HCT116 (cell line): ENCODE measurements around the gene CCDC191. TPM values are rescaled to one million over a fixed set of nuclear protein-coding genes. Genes with fewer than 3 reads are reported as not detected.

Experiments used
- ATAC-seq: fragments of 200-7000 bp; cut with Tn5 transposase; 2 replicates; pipeline ENCODE4 v1.9.1; 2020; ENCODE audit warnings: mild to moderate bottlenecking, moderate library complexity
- BruUV-seq: library from RNA; stranded (reverse); fragments of 400-500 nt; replicated peaks from 2 replicates; lab custom pipeline; 2021; lab: Mats Ljungman, UMichigan
- CTCF ChIA-PET: fragments of 300-600 bp; sonication (Branson Sonifier 250); formaldehyde crosslinking; loops from one replicate; lab custom pipeline; 2021; ENCODE audit warnings: antibody characterized with exemption; lab: Charles Lee
- POLR2A ChIA-PET: fragments of 300-600, 350-600 bp; sonication (Branson Sonifier 250); formaldehyde crosslinking; loops from one replicate; lab custom pipeline; 2021; ENCODE audit warnings: antibody characterized with exemption; lab: Charles Lee
- RAD21 ChIA-PET, 2 experiments: fragments of 300-600 bp; sonication (Branson Sonifier 250); formaldehyde crosslinking; loops; one replicate each; lab custom pipeline; 2023; ENCODE audit warnings: low total read pairs in 2 of 2; ENCODE audit not compliant: uncharacterized antibody in 2 of 2, unreplicated experiment in 2 of 2, low non-redundant PET in 1 of 2; lab: Charles Lee
- DNase-seq: peaks from one replicate; pipeline ENCODE4 v3.0.0-alpha.2; 2010; ENCODE audit warnings: low read depth, low spot score
- H2AFZ ChIP-seq: fragments of 200-600 bp; shearing (Covaris generic), sonication (generic); 2 replicates; pipeline ENCODE4 v1.6.1; 2017; ENCODE audit warnings: low read depth, mixed run types, mixed read lengths, antibody characterized with exemption, low read length; ENCODE audit not compliant: poor library complexity, severe bottlenecking
- H3K27ac ChIP-seq: 2 replicates; pipeline ENCODE4 v1.5.1; 2012; ENCODE audit warnings: low read depth, low read length
- H3K27me3 ChIP-seq: fragments of 200-600 bp; sonication (generic); 2 replicates; pipeline ENCODE4 v1.6.1; 2016; ENCODE audit warnings: mixed run types, low read length, mixed read lengths; ENCODE audit not compliant: insufficient read depth
- H3K36me3 ChIP-seq, 2 experiments: fragments of 200-500 bp in 1 of 2; fragments of 200-600 bp in 1 of 2; sonication (Bioruptor generic) in 1 of 2; sonication (generic) in 1 of 2; 2 replicates each; pipeline versions ENCODE4 v1.5.1 to v1.6.1; 2014 to 2016; ENCODE audit warnings: low read length in 2 of 2, inconsistent platforms in 1 of 2, mixed read lengths in 1 of 2, mixed run types in 1 of 2; ENCODE audit not compliant: insufficient read depth in 2 of 2, control insufficient read depth in 1 of 2
- H3K4me1 ChIP-seq, 2 experiments: fragments of 200-600 bp in 1 of 2; sonication (generic) in 1 of 2; 2 replicates each; pipeline versions ENCODE4 v1.5.1 to v1.6.1; 2012 to 2017; ENCODE audit warnings: low read length in 2 of 2, inconsistent platforms in 1 of 2, mild to moderate bottlenecking in 1 of 2, mixed read lengths in 1 of 2, mixed run types in 1 of 2, moderate library complexity in 1 of 2; ENCODE audit not compliant: insufficient read depth in 2 of 2, control insufficient read depth in 1 of 2
- H3K4me2 ChIP-seq: fragments of 200-600 bp; sonication (generic); 2 replicates; pipeline ENCODE4 v1.6.1; 2017; ENCODE audit warnings: mixed run types, low read length, mixed read lengths
- H3K4me3 ChIP-seq, 2 experiments: fragments of 200-600 bp in 1 of 2; sonication (generic) in 1 of 2; replicated peaks in 1 of 2; 2 replicates each; pipeline ENCODE4 v1.5.1; 2011 to 2016; ENCODE audit warnings: low read length in 2 of 2, control low read depth in 1 of 2, low read depth in 1 of 2, mild to moderate bottlenecking in 1 of 2, mixed read lengths in 1 of 2, mixed run types in 1 of 2
- H3K79me2 ChIP-seq: fragments of 200-600 bp; sonication (generic); 2 replicates; pipeline ENCODE4 v1.6.1; 2017; ENCODE audit warnings: mild to moderate bottlenecking, mixed run types, low read length, moderate library complexity, mixed read lengths; ENCODE audit not compliant: insufficient read depth
- H3K9ac ChIP-seq: fragments of 200-600 bp; sonication (generic); 2 replicates; pipeline ENCODE4 v1.6.1; 2016; ENCODE audit warnings: low read length, mixed read lengths
- H3K9me2 ChIP-seq: fragments of 200-600 bp; sonication (generic), shearing (Covaris generic); 2 replicates; pipeline ENCODE4 v1.6.1; 2017; ENCODE audit warnings: mixed run types, mild to moderate bottlenecking, moderate library complexity; ENCODE audit not compliant: insufficient read depth
- H3K9me3 ChIP-seq, 2 experiments: fragments of 200-500 bp in 1 of 2; fragments of 200-600 bp in 1 of 2; sonication (Bioruptor generic) in 1 of 2; sonication (generic) in 1 of 2; 2 replicates each; pipeline ENCODE4 v1.6.1; 2014 to 2017; ENCODE audit warnings: low read length in 2 of 2, mixed read lengths in 2 of 2, inconsistent platforms in 1 of 2, low read depth in 1 of 2, mild to moderate bottlenecking in 1 of 2, mixed run types in 1 of 2, moderate library complexity in 1 of 2; ENCODE audit not compliant: control insufficient read depth in 1 of 2, insufficient read depth in 1 of 2
- H4K20me1 ChIP-seq: fragments of 200-600 bp; sonication (generic), shearing (Covaris generic); 2 replicates; pipeline ENCODE4 v1.6.1; 2017; ENCODE audit warnings: mixed run types, mild to moderate bottlenecking, moderate library complexity; ENCODE audit not compliant: insufficient read depth
- CBX3 ChIP-seq: IDR thresholded peaks from 2 replicates; pipeline ENCODE4 v1.6.1; 2012; ENCODE audit warnings: low read depth
- CEBPB ChIP-seq: IDR thresholded peaks from 2 replicates; pipeline ENCODE4 v1.6.1; 2012; ENCODE audit warnings: low read depth
- EGR1 ChIP-seq: IDR thresholded peaks from 2 replicates; pipeline ENCODE4 v1.6.1; 2012; ENCODE audit warnings: low read depth
- EZH2 ChIP-seq: fragments of 200-600 bp; sonication (generic); IDR thresholded peaks from 2 replicates; pipeline ENCODE4 v1.6.1; 2017; ENCODE audit warnings: antibody characterized with exemption, mixed run types
- FOSL1 ChIP-seq: IDR thresholded peaks from 2 replicates; pipeline ENCODE4 v1.6.1; 2012; ENCODE audit warnings: low read depth
- JUND ChIP-seq: IDR thresholded peaks from 2 replicates; pipeline ENCODE4 v1.6.1; 2012
- POLR2A ChIP-seq: IDR thresholded peaks from 2 replicates; pipeline ENCODE4 v1.7.0; 2011; ENCODE audit warnings: borderline replicate concordance; ENCODE audit not compliant: insufficient read depth, insufficient read length; ENCODE audit errors: extremely low read depth
- POLR2AphosphoS5 ChIP-seq: IDR thresholded peaks from 2 replicates; pipeline ENCODE4 v1.6.1; 2011; ENCODE audit warnings: mild to moderate bottlenecking, low read depth, low read length, moderate library complexity
- SRF ChIP-seq: IDR thresholded peaks from 2 replicates; pipeline ENCODE4 v1.6.1; 2012; ENCODE audit warnings: low read depth
- TCF7L2 ChIP-seq: IDR thresholded peaks from 2 replicates; pipeline ENCODE4 v1.7.0; 2011; ENCODE audit warnings: borderline replicate concordance, inconsistent platforms; ENCODE audit not compliant: insufficient read depth, insufficient read length; ENCODE audit errors: extremely low read depth
- YY1 ChIP-seq: IDR thresholded peaks from 2 replicates; pipeline ENCODE4 v1.6.1; 2011; ENCODE audit warnings: low read length, low read depth, moderate library complexity, mild to moderate bottlenecking; ENCODE audit not compliant: insufficient replicate concordance; ENCODE audit errors: extremely low read depth
- ZFX ChIP-seq: fragments of 450-650 bp; IDR thresholded peaks from 2 replicates; pipeline ENCODE4 v1.6.1; 2017
- ZNF274 ChIP-seq: fragments of 200-500 bp; sonication (Bioruptor generic); IDR thresholded peaks from 2 replicates; pipeline ENCODE4 v1.6.1; 2014; ENCODE audit warnings: mild to moderate bottlenecking, low read depth, low read length, inconsistent platforms
- intact Hi-C: fragments of 100-400 bp; cut with micrococcal nuclease; formaldehyde crosslinking; loops from 2 replicates; pipeline ENCODE4 v1.10.0; 2022
- total RNA-seq: library from RNA; stranded (reverse); gene quantifications from one replicate; pipeline ENCODE4 v1.2.1, GENCODE V29; 2021; ENCODE audit not compliant: unreplicated experiment
- TF ChIP-seq, protein P1 (sequence below): IDR thresholded peaks from 2 replicates; pipeline ENCODE4 v1.6.1; 2012
- TF ChIP-seq, protein P2 (sequence below), 3 experiments: fragments of 200-600 bp in 1 of 3; sonication (generic) in 1 of 3; IDR thresholded peaks in 2 of 3; conservative IDR thresholded peaks in 1 of 3; 2 replicates each; pipeline ENCODE4 v1.5.1; 2012 to 2017; ENCODE audit warnings: low read depth in 2 of 3, low read length in 2 of 3, antibody characterized with exemption in 1 of 3, borderline replicate concordance in 1 of 3, control low read depth in 1 of 3, mild to moderate bottlenecking in 1 of 3, mixed read lengths in 1 of 3, mixed run types in 1 of 3, moderate library complexity in 1 of 3; ENCODE audit not compliant: insufficient read depth in 1 of 3

The CCDC191 gene
- total RNA-seq, 1 experiment from 2014 or later = 4.1 TPM

DNA sequence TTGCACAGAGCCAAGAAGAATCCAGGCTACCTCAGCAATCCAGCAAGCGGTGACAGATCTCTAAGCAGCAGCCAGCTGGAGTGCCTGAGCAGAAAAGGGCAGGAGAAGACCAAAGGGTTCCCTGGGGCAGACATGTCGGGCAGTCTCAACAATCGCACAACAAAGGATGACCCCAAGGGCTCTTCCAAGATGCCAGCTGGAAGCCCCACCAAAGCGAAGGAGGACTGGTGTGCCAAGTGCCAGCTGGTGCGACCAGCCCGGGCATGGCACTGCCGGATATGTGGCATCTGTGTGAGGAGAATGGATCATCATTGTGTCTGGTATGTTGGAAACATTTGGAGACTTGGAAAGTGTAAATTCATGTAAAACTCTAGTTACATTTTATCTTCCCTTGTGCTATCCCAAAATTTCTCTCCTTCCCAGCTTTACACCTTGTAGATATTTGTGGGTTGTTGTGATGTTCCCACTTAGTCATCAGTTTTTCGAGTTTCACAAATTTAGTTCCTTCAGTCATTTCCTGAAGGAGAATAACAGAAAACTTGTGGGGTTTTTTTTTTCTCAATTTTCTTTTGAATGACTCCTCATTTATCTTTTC lies 102.1 kb downstream of the CCDC191 start:
- DNase-seq = no peak
- no peak for ATAC-seq
- no TSS peak for BruUV-seq
- Histone ChIP-seq H3K27me3 (no peaks in the 10 kb centered on the region), H3K36me3 (peaks cover 17 to 26% of the 10 kb centered on the region in 2 experiments; a peak in 2 of 4 replicates), H4K20me1 (no peaks in the 10 kb centered on the region), H3K4me1 (no peaks in the 10 kb centered on the region; a peak in 1 of 4 replicates), H2AFZ (no peak overlapping the region), H3K9me2 (no peaks in the 10 kb centered on the region), H3K4me2 (no peak overlapping the region), H3K9ac (no peak overlapping the region), H3K4me3 (no peak overlapping the region), H3K79me2 (no peaks in the 10 kb centered on the region), H3K9me3 (no peaks in the 10 kb centered on the region), H3K27ac (no peak overlapping the region)
- ChIA-PET CTCF (no interaction called here), RAD21 (no interaction called here), POLR2A (no interaction called here)
- TF ChIP-seq JUND = no peak
- TF ChIP-seq POLR2AphosphoS5 = no peak
- no peak for TF ChIP-seq FOSL1
- TF ChIP-seq, protein P1, sequence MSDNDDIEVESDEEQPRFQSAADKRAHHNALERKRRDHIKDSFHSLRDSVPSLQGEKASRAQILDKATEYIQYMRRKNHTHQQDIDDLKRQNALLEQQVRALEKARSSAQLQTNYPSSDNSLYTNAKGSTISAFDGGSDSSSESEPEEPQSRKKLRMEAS = no peak
- TF ChIP-seq CEBPB = no peak
- intact Hi-C loops = no loop called here

DNA sequence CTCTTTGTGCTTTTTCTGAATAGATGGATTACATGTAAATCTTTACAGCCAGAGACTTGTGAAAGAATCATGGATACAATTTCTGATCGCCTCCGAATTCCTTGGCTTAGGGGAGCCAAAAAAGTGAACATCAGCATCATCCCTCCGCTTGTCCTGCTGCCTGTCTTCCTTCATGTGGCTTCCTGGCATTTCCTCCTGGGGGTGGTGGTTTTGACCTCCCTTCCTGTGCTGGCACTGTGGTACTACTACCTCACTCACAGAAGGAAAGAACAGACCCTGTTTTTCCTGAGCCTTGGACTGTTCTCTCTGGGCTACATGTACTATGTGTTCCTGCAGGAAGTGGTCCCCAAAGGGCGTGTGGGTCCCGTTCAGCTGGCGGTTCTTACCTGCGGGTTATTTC lies 102.6 kb downstream of the CCDC191 start:
- POLR2A ChIA-PET = no interaction called here
- no peaks in the 10 kb centered on the region for H3K9me2 ChIP-seq

More for the DNA sequence above, 102.6 kb downstream of the CCDC191 start:
- intact Hi-C loops = no loop called here
- BruUV-seq = no TSS peak
- Histone ChIP-seq H3K9ac (no peak overlapping the region), H3K27ac (no peak overlapping the region), H2AFZ (no peak overlapping the region), H3K79me2 (no peaks in the 10 kb centered on the region), H4K20me1 (no peaks in the 10 kb centered on the region), H3K36me3 (peaks cover 17 to 23% of the 10 kb centered on the region in 2 experiments; a peak in 2 of 4 replicates), H3K4me2 (no peak overlapping the region), H3K27me3 (no peaks in the 10 kb centered on the region), H3K4me1 (peaks cover 4 to 5% of the 10 kb centered on the region in 2 experiments; a peak in 3 of 4 replicates), H3K9me3 (no peaks in the 10 kb centered on the region), H3K4me3 (no peak overlapping the region)
- CTCF ChIA-PET = no interaction called here
- TF ChIP-seq CBX3 = no peak
- no peak for TF ChIP-seq POLR2AphosphoS5
- TF ChIP-seq TCF7L2 = no peak
- TF ChIP-seq, protein P1 = no peak
- TF ChIP-seq, protein P2, sequence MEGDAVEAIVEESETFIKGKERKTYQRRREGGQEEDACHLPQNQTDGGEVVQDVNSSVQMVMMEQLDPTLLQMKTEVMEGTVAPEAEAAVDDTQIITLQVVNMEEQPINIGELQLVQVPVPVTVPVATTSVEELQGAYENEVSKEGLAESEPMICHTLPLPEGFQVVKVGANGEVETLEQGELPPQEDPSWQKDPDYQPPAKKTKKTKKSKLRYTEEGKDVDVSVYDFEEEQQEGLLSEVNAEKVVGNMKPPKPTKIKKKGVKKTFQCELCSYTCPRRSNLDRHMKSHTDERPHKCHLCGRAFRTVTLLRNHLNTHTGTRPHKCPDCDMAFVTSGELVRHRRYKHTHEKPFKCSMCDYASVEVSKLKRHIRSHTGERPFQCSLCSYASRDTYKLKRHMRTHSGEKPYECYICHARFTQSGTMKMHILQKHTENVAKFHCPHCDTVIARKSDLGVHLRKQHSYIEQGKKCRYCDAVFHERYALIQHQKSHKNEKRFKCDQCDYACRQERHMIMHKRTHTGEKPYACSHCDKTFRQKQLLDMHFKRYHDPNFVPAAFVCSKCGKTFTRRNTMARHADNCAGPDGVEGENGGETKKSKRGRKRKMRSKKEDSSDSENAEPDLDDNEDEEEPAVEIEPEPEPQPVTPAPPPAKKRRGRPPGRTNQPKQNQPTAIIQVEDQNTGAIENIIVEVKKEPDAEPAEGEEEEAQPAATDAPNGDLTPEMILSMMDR (IDR thresholded peaks at IDR 0.05 in 2 of 3, conservative IDR thresholded peaks at IDR 0.05 in 1 of 3; ENCODE audit: borderline replicate concordance in 1 of 3, insufficient read depth in 1 of 3, low read depth in 2 of 3, low read length in 2 of 3) = no peak
- no peak for TF ChIP-seq CEBPB
- TF ChIP-seq SRF = no peak
- TF ChIP-seq ZNF274 = no peak
- no peak for TF ChIP-seq POLR2A
- no peak for TF ChIP-seq YY1
- TF ChIP-seq ZFX = no peak
- no peak for TF ChIP-seq EZH2
- no peak for TF ChIP-seq EGR1
- no peak for DNase-seq
- ATAC-seq = no peak
- RAD21 ChIA-PET = no interaction called here
